AG09309 (cell line): Measurements from ENCODE around the gene RAPGEFL1.

Source experiments
- DNase-seq: peaks from one replicate; pipeline ENCODE4 v3.0.0-alpha.2; 2010; ENCODE audit warnings: low read depth
- H3K4me3 ChIP-seq: 2 replicates; pipeline ENCODE4 v1.5.1; 2011; ENCODE audit warnings: mild to moderate bottlenecking, low read depth, low read length, moderate library complexity; ENCODE audit not compliant: control insufficient read depth
- CTCF ChIP-seq: IDR thresholded peaks from 2 replicates; pipeline ENCODE4 v1.5.1; 2011; ENCODE audit warnings: mild to moderate bottlenecking, low read depth, low read length, inconsistent platforms; ENCODE audit not compliant: insufficient read depth, control insufficient read depth; ENCODE audit errors: missing control alignments

The RAPGEFL1 gene

GRCh38 chr17:40179923-40180659 lies 2.8 kb downstream of the RAPGEFL1 start:
- DNase-seq = no peak
- no peak overlapping the region for H3K4me3 ChIP-seq
- TF ChIP-seq CTCF = no peak

GRCh38 chr17:40180694-40181093 lies 3.4 kb downstream of the RAPGEFL1 start:
- H3K4me3 ChIP-seq = no peak overlapping the region
- no peak for TF ChIP-seq CTCF
- no peak for DNase-seq

GRCh38 chr17:40181205-40181604 lies 3.9 kb downstream of the RAPGEFL1 start:
- no peak overlapping the region for H3K4me3 ChIP-seq
- TF ChIP-seq CTCF = no peak
- no peak for DNase-seq

GRCh38 chr17:40182606-40183005 lies 5.3 kb downstream of the RAPGEFL1 start:
- no peak for TF ChIP-seq CTCF
- no peak for DNase-seq

GRCh38 chr17:40187238-40187637 lies 10.0 kb downstream of the RAPGEFL1 start:
- no peak for DNase-seq
- H3K4me3 ChIP-seq = no peak overlapping the region
- TF ChIP-seq CTCF = no peak

More at GRCh38 chr17:40182606-40183005, 5.3 kb downstream of the RAPGEFL1 start:
- H3K4me3 ChIP-seq = no peak overlapping the region

- H3K4me3 ChIP-seq = no peak overlapping the region
- no peak for TF ChIP-seq CTCF
- DNase-seq = no peak
Measured at GRCh38 chr17:40188694-40189093, 11.4 kb downstream of the RAPGEFL1 start.
